Measurements from ENCODE around the gene CYB5D1. TPM values are rescaled to one million over a fixed set of nuclear protein-coding genes. Genes with fewer than 3 reads are reported as not detected.

CYB5D1 gene
- total RNA-seq, 1 experiment from 2014 or later: 18.7 TPM

- BruUV-seq (replicated peaks): no TSS peak
Measured at GRCh38 chr17:7824021-7824924, 33.5 kb upstream of the CYB5D1 start.

DNA sequence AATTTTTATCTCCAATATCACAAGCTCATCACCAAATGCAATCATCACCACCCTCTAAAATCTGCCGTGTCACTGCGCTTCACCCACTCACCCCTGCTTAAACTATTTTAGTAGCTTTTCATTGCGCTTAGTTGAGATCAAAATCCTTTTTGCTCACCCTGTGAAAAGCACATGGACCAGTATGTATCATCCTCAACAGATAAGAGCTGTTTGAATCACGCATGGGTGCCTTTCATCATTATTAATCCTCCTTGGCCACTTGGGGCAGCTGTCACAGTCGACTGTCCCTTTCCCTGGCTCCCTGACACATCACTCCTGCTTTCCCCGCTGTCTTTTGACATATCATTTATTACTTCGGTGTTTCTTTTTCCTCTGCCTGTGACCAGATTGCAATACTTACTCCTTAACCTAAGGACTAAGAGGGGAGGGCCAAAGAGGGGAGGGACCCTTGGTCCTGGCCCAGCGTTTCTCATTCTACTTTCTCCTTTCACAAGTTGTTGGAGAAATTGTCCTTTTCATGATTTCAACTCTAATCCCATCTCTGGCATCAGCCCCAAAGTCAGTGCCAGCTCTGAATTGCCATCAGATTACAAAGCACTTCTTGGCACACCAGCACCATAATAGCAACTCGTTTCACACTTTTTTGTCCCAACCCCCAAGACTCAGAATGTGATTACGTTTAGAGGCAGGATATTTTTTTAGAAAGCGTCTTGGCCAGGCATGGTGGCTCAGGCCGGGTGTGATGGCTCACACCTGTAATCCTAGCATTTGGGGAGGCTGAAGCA, 32.4 kb upstream of the CYB5D1 start:
- no TSS peak for BruUV-seq (replicated peaks)
- TF ChIP-seq EZH2 (IDR thresholded peaks at IDR 0.05; ENCODE audit: borderline replicate concordance, low read depth, low read length, poor library complexity, severe bottlenecking) (no peak), CTCF (conservative IDR thresholded peaks at IDR 0.05; ENCODE audit: low read depth, low read length) (peak; percentile 42)
- POLR2A ChIA-PET (ENCODE audit: low non-redundant PET): interaction anchor here (0.6 kb wide), 2 partner anchors 36 to 95 kb away, joined by 4 to 5 read pairs; no protein-coding TSS in a partner anchor

More at GRCh38 chr17:7824021-7824924, 33.5 kb upstream of the CYB5D1 start:
- no peaks in the 10 kb centered on the region for H3K27me3 ChIP-seq (replicated peaks; ENCODE audit: insufficient read depth, low read depth, low read length, poor library complexity)
- intact Hi-C loops (cut with micrococcal nuclease; ENCODE audit: unreplicated experiment): loop anchor here (10.0 kb wide), 1 partner anchor 221 kb away; no protein-coding TSS in a partner anchor
- TF ChIP-seq CTCF (conservative IDR thresholded peaks at IDR 0.05; ENCODE audit: low read depth, low read length): no peak
- DNase-seq (ENCODE audit: low spot score): no peak
- H3K27ac ChIP-seq (ENCODE audit: low read depth, low read length, poor library complexity, severe bottlenecking): no peak overlapping the region
- ChIA-PET CTCF (interaction anchor here (1.2 to 1.8 kb wide), 5 partner anchors 10 to 217 kb away, joined by 4 to 12 read pairs (median 6); partner anchors contain the start of genes KDM6B and NAA38), POLR2A (ENCODE audit: low non-redundant PET) (interaction anchor here (0.6 kb wide), 1 partner anchor 37 kb away, joined by 4 read pairs; no protein-coding TSS in a partner anchor)
- peaks cover 15% of the 10 kb centered on the region for H3K4me1 ChIP-seq (ENCODE audit: insufficient read depth, low read length, poor library complexity, severe bottlenecking)
- no peaks in the 10 kb centered on the region for H3K36me3 ChIP-seq (ENCODE audit: insufficient read depth, low read length, poor library complexity, severe bottlenecking)
- H3K9me3 ChIP-seq (ENCODE audit: low read depth, low read length, poor library complexity, severe bottlenecking): no peaks in the 10 kb centered on the region
- no peak overlapping the region for H3K4me3 ChIP-seq (ENCODE audit: low read depth, low read length, poor library complexity, severe bottlenecking)

DNA sequence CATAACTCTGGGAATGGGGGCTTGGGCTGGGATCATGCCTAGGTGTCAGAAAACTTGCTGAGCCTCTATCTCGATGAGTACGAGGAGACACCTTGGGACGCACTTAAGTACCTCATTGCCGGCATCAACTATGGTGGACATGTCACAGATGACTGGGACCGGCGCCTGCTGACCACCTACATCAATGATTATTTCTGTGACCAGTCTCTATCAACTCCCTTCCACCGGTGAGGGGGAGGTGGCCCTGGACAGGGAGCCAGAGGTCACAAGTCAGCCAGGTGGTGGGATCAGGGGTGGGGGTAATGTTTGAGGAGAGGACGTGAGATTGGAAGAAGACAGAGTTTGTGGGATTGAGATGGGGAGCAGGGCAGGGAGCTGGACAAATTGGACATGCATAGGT, 27.2 kb upstream of the CYB5D1 start:
- H3K9me3 ChIP-seq (ENCODE audit: low read depth, low read length, poor library complexity, severe bottlenecking): no peaks in the 10 kb centered on the region
- H3K27me3 ChIP-seq (replicated peaks; ENCODE audit: insufficient read depth, low read depth, low read length, poor library complexity): no peaks in the 10 kb centered on the region
- H3K27ac ChIP-seq (ENCODE audit: low read depth, low read length, poor library complexity, severe bottlenecking): no peak overlapping the region
- H3K4me1 ChIP-seq (ENCODE audit: insufficient read depth, low read length, poor library complexity, severe bottlenecking): peaks cover 12% of the 10 kb centered on the region
- CTCF ChIA-PET: no interaction called here
- H3K4me3 ChIP-seq (ENCODE audit: low read depth, low read length, poor library complexity, severe bottlenecking): no peak overlapping the region
- POLR2A ChIA-PET (ENCODE audit: low non-redundant PET): no interaction called here
- TF ChIP-seq CTCF (conservative IDR thresholded peaks at IDR 0.05; ENCODE audit: low read depth, low read length) (no peak), EZH2 (IDR thresholded peaks at IDR 0.05; ENCODE audit: borderline replicate concordance, low read depth, low read length, poor library complexity, severe bottlenecking) (no peak)
- no TSS peak for BruUV-seq (replicated peaks)
- intact Hi-C loops (cut with micrococcal nuclease; ENCODE audit: unreplicated experiment): no loop called here
- DNase-seq (ENCODE audit: low spot score): no peak
- no peaks in the 10 kb centered on the region for H3K36me3 ChIP-seq (ENCODE audit: insufficient read depth, low read length, poor library complexity, severe bottlenecking)

More for the DNA sequence above, 32.4 kb upstream of the CYB5D1 start:
- H3K27ac ChIP-seq (ENCODE audit: low read depth, low read length, poor library complexity, severe bottlenecking): no peak overlapping the region
- DNase-seq (ENCODE audit: low spot score): peak; percentile 57
- no peak overlapping the region for H3K4me3 ChIP-seq (ENCODE audit: low read depth, low read length, poor library complexity, severe bottlenecking)
- peaks cover 15% of the 10 kb centered on the region for H3K4me1 ChIP-seq (ENCODE audit: insufficient read depth, low read length, poor library complexity, severe bottlenecking)
- H3K36me3 ChIP-seq (ENCODE audit: insufficient read depth, low read length, poor library complexity, severe bottlenecking): no peaks in the 10 kb centered on the region
- intact Hi-C loops (cut with micrococcal nuclease; ENCODE audit: unreplicated experiment): loop anchor here (10.0 kb wide), 1 partner anchor 219 kb away; no protein-coding TSS in a partner anchor
- no peaks in the 10 kb centered on the region for H3K9me3 ChIP-seq (ENCODE audit: low read depth, low read length, poor library complexity, severe bottlenecking)
- H3K27me3 ChIP-seq (replicated peaks; ENCODE audit: insufficient read depth, low read depth, low read length, poor library complexity): no peaks in the 10 kb centered on the region
- CTCF ChIA-PET: interaction anchor here (0.6 to 1.8 kb wide), 7 partner anchors 9 to 216 kb away, joined by 3 to 12 read pairs (median 6); partner anchors contain the start of genes KDM6B and NAA38
